ENCODE data around the gene CDC26.
"Not testable (repeated sequence)": the region's sequence is repeated elsewhere in the genome, so short reads cannot be mapped to it uniquely, and the experiment has no call there.

The CDC26 gene

GRCh38 chr9:113293285-113293878, 18.0 kb upstream of the CDC26 start:
- DNase-seq (ENCODE audit: low read depth in 3 of 3) = no peak

- no peak for DNase-seq (ENCODE audit: low read depth in 3 of 3)
These were observed 14.8 kb upstream of the CDC26 start for GRCh38 chr9:113290052-113290607.

- DNase-seq (ENCODE audit: low read depth in 3 of 3) = no peak
These were observed 13.7 kb upstream of the CDC26 start for GRCh38 chr9:113289091-113289490.

- DNase-seq (ENCODE audit: low read depth in 3 of 3) = no peak
These were observed 6.0 kb upstream of the CDC26 start for GRCh38 chr9:113281356-113281755.

GRCh38 chr9:113278840-113279239, 3.5 kb upstream of the CDC26 start:
- DNase-seq (ENCODE audit: low read depth in 3 of 3) = no peak

GRCh38 chr9:113274474-113275156, 757 bp downstream of the CDC26 start:
- DNase-seq (ENCODE audit: low read depth in 3 of 3) = peak in 1 of 3 donors; percentile 33

- DNase-seq (ENCODE audit: low read depth in 3 of 3) = no peak
These were observed 5.5 kb downstream of the CDC26 start for GRCh38 chr9:113269871-113270270.

- no peak for DNase-seq (ENCODE audit: low read depth in 3 of 3)
These were observed 6.0 kb downstream of the CDC26 start for GRCh38 chr9:113269355-113269754.

- DNase-seq (ENCODE audit: low read depth in 3 of 3) = no peak
These were observed 7.3 kb downstream of the CDC26 start for GRCh38 chr9:113267911-113268566.

- DNase-seq (ENCODE audit: low read depth in 3 of 3) = no peak
These were observed 9.2 kb downstream of the CDC26 start for GRCh38 chr9:113266174-113266573.

- no peak for DNase-seq (ENCODE audit: low read depth in 3 of 3)
These were observed 13.3 kb downstream of the CDC26 start for GRCh38 chr9:113261917-113262671.

GRCh38 chr9:113258282-113258681, 17.1 kb downstream of the CDC26 start:
- no peak for DNase-seq (ENCODE audit: low read depth in 3 of 3)

GRCh38 chr9:113257863-113258262, 17.5 kb downstream of the CDC26 start:
- no peak for DNase-seq (ENCODE audit: low read depth in 3 of 3)

- DNase-seq (ENCODE audit: low read depth in 3 of 3) = no peak
These were observed 19.9 kb downstream of the CDC26 start for GRCh38 chr9:113255438-113255837.

GRCh38 chr9:113254991-113255390, 20.4 kb downstream of the CDC26 start:
- no peak for DNase-seq (ENCODE audit: low read depth in 3 of 3)

- no peak for DNase-seq (ENCODE audit: low read depth in 3 of 3)
These were observed 24.6 kb downstream of the CDC26 start for GRCh38 chr9:113250807-113251206.

GRCh38 chr9:113249661-113250060, 25.7 kb downstream of the CDC26 start:
- not testable (repeated sequence) for DNase-seq (ENCODE audit: low read depth in 3 of 3)

GRCh38 chr9:113247640-113248039, 27.7 kb downstream of the CDC26 start:
- no peak for DNase-seq (ENCODE audit: low read depth in 3 of 3)

- DNase-seq (ENCODE audit: low read depth in 3 of 3) = no peak
These were observed 28.4 kb downstream of the CDC26 start for GRCh38 chr9:113246928-113247327.

- DNase-seq (ENCODE audit: low read depth in 3 of 3) = no peak
These were observed 29.5 kb downstream of the CDC26 start for GRCh38 chr9:113245894-113246293.

GRCh38 chr9:113244556-113244955, 30.8 kb downstream of the CDC26 start:
- no peak for DNase-seq (ENCODE audit: low read depth in 3 of 3)

GRCh38 chr9:113241161-113241560, 34.2 kb downstream of the CDC26 start:
- no peak for DNase-seq (ENCODE audit: low read depth in 3 of 3)
